Measurements from ENCODE around the gene FAM120A. TPM values are rescaled to one million over a fixed set of nuclear protein-coding genes. Genes with fewer than 3 reads are reported as not detected.

FAM120A gene
- total RNA-seq, 1 donor from 2014 or later: 93.1 TPM

DNA sequence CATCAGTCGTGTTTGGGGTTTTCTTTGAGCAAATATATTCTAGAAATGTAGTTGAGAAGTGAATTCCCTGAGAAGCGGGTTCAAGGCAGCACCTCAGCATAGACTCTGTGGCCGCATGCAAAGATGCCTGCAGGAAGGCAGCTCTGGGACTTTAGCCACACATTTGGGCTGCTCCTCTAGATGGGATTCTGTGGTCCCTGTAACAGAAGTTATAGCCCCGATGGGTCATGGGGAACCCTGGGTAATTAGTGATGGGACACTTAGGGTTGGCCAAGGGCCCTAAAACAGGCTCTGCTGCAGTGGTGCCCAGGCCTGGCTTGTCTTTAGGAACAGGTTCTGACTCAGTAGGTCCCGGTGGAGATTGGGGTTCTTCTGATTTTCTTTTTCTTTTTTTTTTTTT is 161.7 kb downstream of the FAM120A start:
- Mint-ChIP-seq H3K36me3 (ENCODE audit: unreplicated experiment) (peaks cover 11% of the 10 kb centered on the region), H3K9me3 (ENCODE audit: unreplicated experiment) (peaks cover 17% of the 10 kb centered on the region), H3K27ac (ENCODE audit: unreplicated experiment) (no peak overlapping the region), H3K4me1 (ENCODE audit: unreplicated experiment) (peaks cover 14% of the 10 kb centered on the region), H3K4me3 (ENCODE audit: unreplicated experiment) (no peak overlapping the region), H3K27me3 (ENCODE audit: unreplicated experiment) (no peaks in the 10 kb centered on the region)
- TF ChIP-seq, protein P1, sequence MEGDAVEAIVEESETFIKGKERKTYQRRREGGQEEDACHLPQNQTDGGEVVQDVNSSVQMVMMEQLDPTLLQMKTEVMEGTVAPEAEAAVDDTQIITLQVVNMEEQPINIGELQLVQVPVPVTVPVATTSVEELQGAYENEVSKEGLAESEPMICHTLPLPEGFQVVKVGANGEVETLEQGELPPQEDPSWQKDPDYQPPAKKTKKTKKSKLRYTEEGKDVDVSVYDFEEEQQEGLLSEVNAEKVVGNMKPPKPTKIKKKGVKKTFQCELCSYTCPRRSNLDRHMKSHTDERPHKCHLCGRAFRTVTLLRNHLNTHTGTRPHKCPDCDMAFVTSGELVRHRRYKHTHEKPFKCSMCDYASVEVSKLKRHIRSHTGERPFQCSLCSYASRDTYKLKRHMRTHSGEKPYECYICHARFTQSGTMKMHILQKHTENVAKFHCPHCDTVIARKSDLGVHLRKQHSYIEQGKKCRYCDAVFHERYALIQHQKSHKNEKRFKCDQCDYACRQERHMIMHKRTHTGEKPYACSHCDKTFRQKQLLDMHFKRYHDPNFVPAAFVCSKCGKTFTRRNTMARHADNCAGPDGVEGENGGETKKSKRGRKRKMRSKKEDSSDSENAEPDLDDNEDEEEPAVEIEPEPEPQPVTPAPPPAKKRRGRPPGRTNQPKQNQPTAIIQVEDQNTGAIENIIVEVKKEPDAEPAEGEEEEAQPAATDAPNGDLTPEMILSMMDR (IDR thresholded peaks at IDR 0.05): no peak
- DNase-seq (ENCODE audit: extremely low spot score, unreplicated experiment): peak; percentile 65

DNA sequence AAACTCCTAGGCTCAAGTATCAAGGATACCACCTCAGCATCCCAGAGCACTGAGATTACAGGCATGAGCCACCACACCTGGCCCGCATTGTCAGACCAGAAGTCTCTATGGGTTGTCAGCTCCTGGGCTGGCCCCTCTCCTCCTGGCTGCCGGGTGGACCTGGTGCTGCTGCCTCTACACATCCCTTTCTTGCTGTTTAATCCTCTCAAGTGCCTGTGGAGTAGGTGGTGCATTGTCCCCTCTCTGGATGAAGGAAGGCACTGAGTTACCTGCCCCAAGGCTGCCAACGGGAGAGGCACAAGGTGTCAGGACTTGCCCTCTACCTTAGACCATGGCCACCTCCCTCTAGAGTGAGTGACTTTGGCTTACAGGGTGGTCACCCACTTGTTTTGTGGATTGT is 162.3 kb downstream of the FAM120A start:
- Mint-ChIP-seq H3K27ac (ENCODE audit: unreplicated experiment) (no peak overlapping the region), H3K4me3 (ENCODE audit: unreplicated experiment) (no peak overlapping the region), H3K36me3 (ENCODE audit: unreplicated experiment) (peaks cover 11% of the 10 kb centered on the region), H3K4me1 (ENCODE audit: unreplicated experiment) (peaks cover 14% of the 10 kb centered on the region), H3K27me3 (ENCODE audit: unreplicated experiment) (no peaks in the 10 kb centered on the region), H3K9me3 (ENCODE audit: unreplicated experiment) (peaks cover 16% of the 10 kb centered on the region)
- TF ChIP-seq, protein P1 (IDR thresholded peaks at IDR 0.05): no peak
- peak; percentile 51 for DNase-seq (ENCODE audit: extremely low spot score, unreplicated experiment)

DNA sequence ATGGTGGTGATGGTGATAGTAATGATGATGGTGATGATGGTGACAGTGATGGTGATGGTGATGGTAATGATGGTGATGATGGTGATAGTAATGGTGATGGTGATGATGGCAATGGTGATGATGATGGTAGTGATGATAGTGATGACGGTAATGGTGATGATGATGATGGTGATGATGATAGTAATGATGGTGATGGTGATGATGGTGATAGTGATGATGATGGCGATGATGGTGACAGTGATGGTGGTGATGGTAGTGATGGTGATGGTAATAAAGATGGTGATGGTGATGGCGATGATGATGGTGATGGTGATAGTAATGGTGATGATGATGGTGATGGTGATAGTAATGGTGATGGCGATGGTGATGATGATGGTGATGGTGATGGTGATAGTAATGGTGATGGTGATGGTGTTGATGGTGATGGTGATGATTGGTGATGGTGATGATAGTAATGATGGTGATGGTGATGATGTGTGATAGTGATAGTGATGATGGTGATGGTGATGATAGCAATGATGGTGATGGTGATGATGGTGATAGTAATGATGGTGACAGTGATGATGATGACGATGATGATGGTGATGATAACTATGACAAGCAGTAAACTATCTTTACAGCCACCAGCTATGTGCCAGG is 163.5 kb downstream of the FAM120A start:
- H3K36me3 Mint-ChIP-seq (ENCODE audit: unreplicated experiment): peaks cover 6% of the 10 kb centered on the region
- H3K4me1 Mint-ChIP-seq (ENCODE audit: unreplicated experiment): peaks cover 14% of the 10 kb centered on the region
- no peak overlapping the region for H3K4me3 Mint-ChIP-seq (ENCODE audit: unreplicated experiment)

More for the DNA sequence above, 163.5 kb downstream of the FAM120A start:
- H3K27me3 Mint-ChIP-seq (ENCODE audit: unreplicated experiment): no peaks in the 10 kb centered on the region
- no peak for DNase-seq (ENCODE audit: extremely low spot score, unreplicated experiment)
- H3K27ac Mint-ChIP-seq (ENCODE audit: unreplicated experiment): no peak overlapping the region
- TF ChIP-seq, protein P1 (IDR thresholded peaks at IDR 0.05): no peak
- H3K9me3 Mint-ChIP-seq (ENCODE audit: unreplicated experiment): peaks cover 8% of the 10 kb centered on the region

Small RNAs within 50 kb of the gene (microRNA-seq; reads per million reads assigned to microRNA genes)
- not detected for gene MIR548AU (ENCODE audit: unreplicated experiment)

Other genes starting within 250 kb of the FAM120A start
- 33.9 and 36.4 TPM in 2 replicates for gene FAM120AOS, start 1.9 kb downstream of the FAM120A start, total RNA-seq
- gene PHF2, start 124.9 kb downstream of the FAM120A start, total RNA-seq: 39.9 and 40.3 TPM in 2 replicates